Measurements from ENCODE around the gene SLC12A3.
A peak's percentile ranks its signal among the peaks of the same experiment; 100 is the strongest.

Gene SLC12A3

GRCh38 chr16:56960681-56961281, 95.8 kb downstream of the SLC12A3 start:
- no peak for TF ChIP-seq CTCF (IDR thresholded peaks at IDR 0.05; ENCODE audit: control insufficient read depth, insufficient read depth, low read depth, low read length, missing control alignments)
- no peak for DNase-seq (ENCODE audit: low read depth)
- no peak overlapping the region for H3K4me3 ChIP-seq (ENCODE audit: control insufficient read depth, low read depth, low read length)

GRCh38 chr16:56961386-56961785, 96.4 kb downstream of the SLC12A3 start:
- TF ChIP-seq CTCF (IDR thresholded peaks at IDR 0.05; ENCODE audit: control insufficient read depth, insufficient read depth, low read depth, low read length, missing control alignments): no peak
- no peak for DNase-seq (ENCODE audit: low read depth)
- no peak overlapping the region for H3K4me3 ChIP-seq (ENCODE audit: control insufficient read depth, low read depth, low read length)

GRCh38 chr16:56961851-56962281, 96.9 kb downstream of the SLC12A3 start, which contains the start of gene CETP:
TSS of gene CETP (plus strand) at chr16:56961950. CDS start at chr16:56961980, 30 bp downstream.
- H3K4me3 ChIP-seq (ENCODE audit: control insufficient read depth, low read depth, low read length): no peak within 1 kb of the TSS
- TF ChIP-seq CTCF (IDR thresholded peaks at IDR 0.05; ENCODE audit: control insufficient read depth, insufficient read depth, low read depth, low read length, missing control alignments): no peak
- no peak for DNase-seq (ENCODE audit: low read depth)

GRCh38 chr16:56964243-56965148, 99.5 kb downstream of the SLC12A3 start:
- peak; percentile 68 for DNase-seq (ENCODE audit: low read depth)

More at GRCh38 chr16:56964243-56965148, 99.5 kb downstream of the SLC12A3 start:
- no peak overlapping the region for H3K4me3 ChIP-seq (ENCODE audit: control insufficient read depth, low read depth, low read length)
- TF ChIP-seq CTCF (IDR thresholded peaks at IDR 0.05; ENCODE audit: control insufficient read depth, insufficient read depth, low read depth, low read length, missing control alignments): peak; percentile 72
